Osteoblast (primary cell): ENCODE measurements around the gene ARPIN. TPM values are rescaled to one million over a fixed set of nuclear protein-coding genes. Genes with fewer than 3 reads are reported as not detected.
A peak's percentile ranks its signal among the peaks of the same experiment; 100 is the strongest.
"Not testable (repeated sequence)": the region's sequence is repeated elsewhere in the genome, so short reads cannot be mapped to it uniquely, and the experiment has no call there.

ENCODE experiments used
- DNase-seq: peaks from one replicate; pipeline ENCODE4 v3.0.0; 2011; ENCODE audit warnings: low spot score, mixed read lengths; ENCODE audit not compliant: insufficient read length; ENCODE audit errors: missing footprints
- H2AFZ ChIP-seq: 2 replicates; pipeline ENCODE4 v1.6.0; 2011; ENCODE audit warnings: mild to moderate bottlenecking, low read length
- H3K27ac ChIP-seq: 2 replicates; pipeline ENCODE4 v1.5.1; 2011; ENCODE audit warnings: mild to moderate bottlenecking, low read depth, low read length, moderate library complexity
- H3K27me3 ChIP-seq: 2 replicates; pipeline ENCODE4 v1.6.0; 2012; ENCODE audit warnings: mild to moderate bottlenecking, control low read depth, inconsistent platforms, low read length, moderate library complexity; ENCODE audit not compliant: insufficient read depth
- H3K36me3 ChIP-seq: 2 replicates; pipeline ENCODE4 v1.5.1; 2011; ENCODE audit warnings: mild to moderate bottlenecking, low read length, control low read depth, moderate library complexity; ENCODE audit not compliant: insufficient read depth
- H3K4me1 ChIP-seq: 2 replicates; pipeline ENCODE4 v1.5.1; 2011; ENCODE audit warnings: mild to moderate bottlenecking, low read length, control low read depth, moderate library complexity; ENCODE audit not compliant: insufficient read depth
- H3K4me2 ChIP-seq: 2 replicates; pipeline ENCODE4 v1.6.0; 2011; ENCODE audit warnings: mild to moderate bottlenecking, low read length; ENCODE audit not compliant: insufficient read depth
- H3K4me3 ChIP-seq: fragments of 200-600 bp; sonication (generic); 3 replicates; pipeline ENCODE4 v1.5.1; 2012; ENCODE audit warnings: mild to moderate bottlenecking, low read length, inconsistent platforms; ENCODE audit not compliant: insufficient read depth
- H3K79me2 ChIP-seq: 2 replicates; pipeline ENCODE4 v1.6.0; 2012; ENCODE audit warnings: mild to moderate bottlenecking, low read length, control low read depth, inconsistent platforms; ENCODE audit not compliant: insufficient read depth
- H3K9me3 ChIP-seq: 2 replicates; pipeline ENCODE4 v1.5.1; 2011; ENCODE audit warnings: low read depth, low read length, control low read depth
- H4K20me1 ChIP-seq: 2 replicates; pipeline ENCODE4 v1.6.0; 2012; ENCODE audit warnings: mild to moderate bottlenecking, low read length, control low read depth; ENCODE audit not compliant: insufficient read depth
- total RNA-seq: library from RNA; depleted of rRNA; stranded (reverse); fragments of >200 nt; gene quantifications from 2 replicates; pipeline ENCODE4 v1.2.3, GENCODE V29; 2012
- TF ChIP-seq, protein P1 (sequence below): IDR thresholded peaks from 2 replicates; pipeline ENCODE4 v1.5.1; 2011; ENCODE audit warnings: mild to moderate bottlenecking, low read depth, low read length, moderate library complexity; ENCODE audit errors: extremely low read depth

The ARPIN gene
- 14.1 and 17.7 TPM in 2 replicates for total RNA-seq

DNA sequence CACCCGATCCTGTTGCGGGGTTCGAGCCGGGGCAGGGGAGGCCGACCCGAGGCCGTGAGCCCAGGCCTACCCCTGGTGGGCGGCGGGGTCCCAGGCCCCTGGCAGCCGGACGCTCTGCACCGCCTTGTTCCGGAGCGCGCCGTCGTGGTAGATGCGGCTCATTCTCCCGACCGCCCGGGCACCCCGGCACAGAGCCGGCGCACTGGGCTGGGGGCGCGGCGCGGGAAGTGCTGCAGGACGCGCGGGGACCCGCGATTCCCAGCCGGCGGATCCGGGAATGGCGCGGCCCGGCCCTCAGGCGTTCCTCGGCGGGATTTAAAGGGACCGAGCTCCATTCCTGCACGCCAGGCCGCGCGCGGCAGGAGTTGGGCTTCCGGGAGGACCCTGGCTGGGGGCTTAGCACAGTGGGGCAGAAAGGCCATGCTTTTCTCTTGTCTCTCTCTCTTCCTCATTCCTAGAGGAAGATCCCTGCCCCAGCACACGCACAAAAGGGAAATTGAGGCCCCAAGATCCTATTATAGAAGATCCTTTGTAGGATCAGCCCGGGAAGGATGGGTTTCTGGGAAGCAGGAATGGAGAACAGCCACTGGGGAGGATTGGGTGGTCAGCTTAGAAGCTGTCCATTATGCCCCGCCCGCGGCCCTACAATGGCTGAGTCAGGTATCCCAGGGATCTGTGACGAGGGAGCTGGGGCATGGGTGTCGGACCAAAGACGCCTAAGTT, at the start of gene ARPIN:
TSS of gene ARPIN (minus strand) at position 279 of the 723 bp plus-strand sequence. CDS start at position 162, 117 bp downstream.
- no peaks in the 10 kb centered on the region for H3K27me3 ChIP-seq
- peak within 1 kb of the TSS; percentile 85 for H3K4me3 ChIP-seq
- peaks cover 2% of the 10 kb centered on the region for H3K79me2 ChIP-seq
- H2AFZ ChIP-seq, result peak within 1 kb of the TSS; percentile 99
- DNase-seq, result peak; percentile 95
- no peaks in the 10 kb centered on the region for H3K9me3 ChIP-seq
- no peaks in the 10 kb centered on the region for H4K20me1 ChIP-seq
- TF ChIP-seq, protein P1, sequence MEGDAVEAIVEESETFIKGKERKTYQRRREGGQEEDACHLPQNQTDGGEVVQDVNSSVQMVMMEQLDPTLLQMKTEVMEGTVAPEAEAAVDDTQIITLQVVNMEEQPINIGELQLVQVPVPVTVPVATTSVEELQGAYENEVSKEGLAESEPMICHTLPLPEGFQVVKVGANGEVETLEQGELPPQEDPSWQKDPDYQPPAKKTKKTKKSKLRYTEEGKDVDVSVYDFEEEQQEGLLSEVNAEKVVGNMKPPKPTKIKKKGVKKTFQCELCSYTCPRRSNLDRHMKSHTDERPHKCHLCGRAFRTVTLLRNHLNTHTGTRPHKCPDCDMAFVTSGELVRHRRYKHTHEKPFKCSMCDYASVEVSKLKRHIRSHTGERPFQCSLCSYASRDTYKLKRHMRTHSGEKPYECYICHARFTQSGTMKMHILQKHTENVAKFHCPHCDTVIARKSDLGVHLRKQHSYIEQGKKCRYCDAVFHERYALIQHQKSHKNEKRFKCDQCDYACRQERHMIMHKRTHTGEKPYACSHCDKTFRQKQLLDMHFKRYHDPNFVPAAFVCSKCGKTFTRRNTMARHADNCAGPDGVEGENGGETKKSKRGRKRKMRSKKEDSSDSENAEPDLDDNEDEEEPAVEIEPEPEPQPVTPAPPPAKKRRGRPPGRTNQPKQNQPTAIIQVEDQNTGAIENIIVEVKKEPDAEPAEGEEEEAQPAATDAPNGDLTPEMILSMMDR, result no peak
- H3K36me3 ChIP-seq, result peaks cover 6% of the 10 kb centered on the region
- peaks cover 16% of the 10 kb centered on the region for H3K4me1 ChIP-seq
- peak within 1 kb of the TSS; percentile 90 for H3K4me2 ChIP-seq
- H3K27ac ChIP-seq, result peak within 1 kb of the TSS; percentile 36

GRCh38 chr15:89958107-89958805, 45.5 kb upstream of the ARPIN start:
- TF ChIP-seq, protein P1, result no peak

DNA sequence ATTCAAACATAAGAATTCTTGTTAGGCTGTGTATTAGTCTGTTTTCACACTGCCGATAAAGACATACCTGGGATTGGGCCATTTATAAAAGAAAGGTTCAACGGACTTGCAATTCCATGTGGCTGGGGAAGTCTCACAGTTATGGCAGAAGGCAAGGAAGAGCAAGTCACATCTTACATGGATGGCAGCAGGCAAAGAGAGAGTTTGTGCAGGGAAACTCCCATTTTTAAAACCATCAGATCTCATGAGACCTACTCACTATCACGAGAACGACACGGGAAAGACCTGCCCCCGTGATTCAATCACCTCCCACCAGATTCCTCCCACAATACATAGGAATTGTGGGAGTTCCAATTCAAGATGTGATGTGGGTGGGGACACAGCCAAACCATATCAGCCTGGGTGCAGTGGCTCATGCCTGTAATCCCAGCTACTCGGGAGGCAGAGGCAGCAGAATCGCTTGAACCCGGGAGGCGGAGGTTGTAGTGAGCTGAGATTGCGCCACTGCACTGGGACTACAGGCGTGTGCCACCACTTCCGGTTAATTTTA, 42.8 kb upstream of the ARPIN start:
- not testable (repeated sequence) for H2AFZ ChIP-seq, DNase-seq, H3K79me2 ChIP-seq, H3K4me3 ChIP-seq, H3K9me3 ChIP-seq, H3K27ac ChIP-seq, H4K20me1 ChIP-seq, H3K4me2 ChIP-seq, H3K36me3 ChIP-seq, H3K4me1 ChIP-seq, H3K27me3 ChIP-seq

More at GRCh38 chr15:89958107-89958805, 45.5 kb upstream of the ARPIN start:
- Histone ChIP-seq H3K4me2 (no peak overlapping the region), H3K36me3 (no peaks in the 10 kb centered on the region), H3K4me1 (no peaks in the 10 kb centered on the region), H3K27ac (no peak overlapping the region), H3K79me2 (no peaks in the 10 kb centered on the region), H2AFZ (no peak overlapping the region), H3K9me3 (no peaks in the 10 kb centered on the region), H4K20me1 (no peaks in the 10 kb centered on the region), H3K4me3 (no peak overlapping the region), H3K27me3 (peaks cover 6% of the 10 kb centered on the region)
- DNase-seq, result no peak

DNA sequence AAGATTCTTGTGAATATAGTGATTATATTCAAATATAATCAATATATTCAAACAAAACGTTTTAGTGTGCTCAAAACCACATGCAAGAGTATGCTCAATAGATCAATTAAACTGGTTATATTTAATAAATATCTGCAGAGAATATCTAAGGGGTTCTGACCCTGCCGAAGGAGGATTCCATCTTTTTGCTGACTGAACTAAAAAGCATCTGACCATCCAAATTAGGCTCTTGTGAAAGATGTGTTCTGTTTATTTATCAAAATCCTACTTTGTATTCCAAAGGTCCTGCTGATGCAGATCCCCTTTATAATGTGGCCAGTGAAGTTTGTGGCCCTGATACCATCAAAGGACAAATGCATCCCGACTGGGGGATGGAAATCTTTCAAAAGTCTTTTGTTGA, 41.8 kb upstream of the ARPIN start:
- H3K36me3 ChIP-seq, result no peaks in the 10 kb centered on the region
- no peaks in the 10 kb centered on the region for H4K20me1 ChIP-seq
- H3K27ac ChIP-seq, result no peak overlapping the region
- TF ChIP-seq, protein P1, result no peak
- H3K79me2 ChIP-seq, result no peaks in the 10 kb centered on the region
- no peak overlapping the region for H2AFZ ChIP-seq
- H3K4me3 ChIP-seq, result no peak overlapping the region
- H3K4me2 ChIP-seq, result no peak overlapping the region
- DNase-seq, result peak; percentile 48
- no peaks in the 10 kb centered on the region for H3K4me1 ChIP-seq
- H3K9me3 ChIP-seq, result no peaks in the 10 kb centered on the region
- H3K27me3 ChIP-seq, result peaks cover 6% of the 10 kb centered on the region
